Suppressor macrophage (primary cell): ENCODE measurements around the gene GARIN5A.
A peak's percentile ranks its signal among the peaks of the same experiment; 100 is the strongest.

Experiments
- DNase-seq, 4 experiments: peaks; one replicate each; pipeline ENCODE4 v3.0.0-alpha.2; 2020 to 2022
- total RNA-seq, 17 experiments: gene quantifications; one replicate each; lab custom pipeline; 2026; ENCODE audit warnings: mixed read lengths in 6 of 17, inconsistent platforms in 3 of 17; lab: John Stamatoyannopoulos, UW

Gene GARIN5A
- total RNA-seq = 0 to 1.5 (median 0.04) reads per million in 17 experiments

GRCh38 chr19:50476224-50476906 is at the start of gene GARIN5A, which contains the start of gene EMC10:
Gene GARIN5A (minus strand): TSS chr19:50476848. CDS start chr19:50476388, 460 bp downstream.
Gene EMC10 (plus strand): TSS chr19:50476507. CDS start chr19:50476545, 38 bp downstream.
- peak; percentile 93 to 96 (median 96) for DNase-seq

GRCh38 chr19:50522881-50523280 is 46.2 kb upstream of the GARIN5A start:
- no peak for DNase-seq

DNA sequence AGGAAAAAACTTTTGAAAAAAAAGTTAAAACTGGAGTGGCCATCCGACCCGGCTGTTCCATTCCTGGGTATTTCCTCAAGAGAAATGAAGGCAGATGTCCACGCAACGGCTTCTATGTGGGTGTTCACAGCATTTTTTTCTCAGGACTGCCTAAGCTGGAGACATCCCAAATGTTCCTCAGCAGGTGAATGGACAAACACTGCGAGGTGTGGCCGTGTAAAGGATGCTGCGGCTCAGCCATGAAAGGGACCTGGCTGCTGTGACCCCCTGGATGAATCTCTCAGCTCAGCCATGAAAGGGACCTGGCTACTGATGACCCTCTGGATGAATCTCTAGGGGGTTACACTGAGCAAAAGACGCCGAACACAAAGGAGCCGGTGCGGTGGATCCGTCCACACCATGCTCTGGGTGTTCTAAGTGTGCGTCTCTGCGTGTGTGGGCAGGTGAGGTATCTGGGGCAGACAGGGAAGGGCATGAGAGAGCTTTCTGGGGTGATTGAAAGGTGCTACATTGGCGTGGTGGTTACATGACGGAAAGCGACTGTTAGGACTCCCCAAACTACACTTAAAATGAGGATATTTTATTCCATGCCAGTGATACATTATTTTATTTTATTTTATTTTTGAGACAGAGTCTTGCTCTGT is 44.3 kb upstream of the GARIN5A start:
- no peak for DNase-seq

DNA sequence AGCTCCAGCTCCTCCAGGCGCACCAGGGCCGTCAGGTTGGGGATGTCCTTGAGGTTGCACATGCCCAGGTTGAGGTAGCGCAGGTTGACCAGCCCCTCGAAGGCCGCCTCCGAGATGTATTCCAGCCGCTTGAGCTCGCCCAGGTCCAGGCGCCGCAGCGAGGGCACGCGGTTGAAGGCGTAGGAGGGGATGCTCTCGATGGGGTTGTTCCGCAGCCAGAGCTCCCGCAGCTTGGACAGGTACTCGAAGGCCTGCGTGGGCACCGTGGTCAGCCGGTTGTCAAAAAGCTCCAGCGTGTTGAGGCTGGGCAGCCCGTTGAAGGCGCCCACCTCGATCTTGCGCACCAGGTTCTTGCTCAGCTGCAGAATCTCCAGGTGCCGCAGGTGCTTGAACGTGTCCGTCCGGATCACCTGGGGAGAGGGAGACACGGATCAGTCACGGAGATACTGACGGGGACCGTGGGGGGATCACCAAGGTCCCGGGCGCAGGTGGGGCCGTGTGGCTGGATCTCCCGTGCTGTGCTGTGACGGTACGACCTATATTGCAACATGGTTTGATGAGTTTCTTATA is 42.4 kb upstream of the GARIN5A start:
- no peak for DNase-seq

- no peak for DNase-seq
These were observed 41.7 kb upstream of the GARIN5A start for GRCh38 chr19:50518091-50519005.

DNA sequence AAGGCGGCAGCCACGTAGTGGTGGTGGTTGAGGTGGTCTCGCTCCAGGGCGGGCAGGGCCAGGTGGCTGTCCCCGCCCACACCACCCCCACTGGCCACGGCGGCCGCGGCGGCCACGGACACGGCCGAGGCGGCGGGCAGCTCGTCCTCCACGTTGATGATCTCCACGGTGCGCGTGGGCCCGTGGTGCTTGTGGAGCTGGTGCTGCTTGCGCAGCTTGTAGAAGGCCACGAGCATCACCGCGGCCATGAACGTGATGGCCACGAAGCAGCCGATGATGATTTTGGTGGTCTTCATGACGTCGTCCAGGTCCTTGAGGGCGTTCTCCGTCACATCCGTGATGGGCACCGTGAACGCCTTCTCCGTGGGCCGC is 41.0 kb upstream of the GARIN5A start:
- DNase-seq = no peak

DNA sequence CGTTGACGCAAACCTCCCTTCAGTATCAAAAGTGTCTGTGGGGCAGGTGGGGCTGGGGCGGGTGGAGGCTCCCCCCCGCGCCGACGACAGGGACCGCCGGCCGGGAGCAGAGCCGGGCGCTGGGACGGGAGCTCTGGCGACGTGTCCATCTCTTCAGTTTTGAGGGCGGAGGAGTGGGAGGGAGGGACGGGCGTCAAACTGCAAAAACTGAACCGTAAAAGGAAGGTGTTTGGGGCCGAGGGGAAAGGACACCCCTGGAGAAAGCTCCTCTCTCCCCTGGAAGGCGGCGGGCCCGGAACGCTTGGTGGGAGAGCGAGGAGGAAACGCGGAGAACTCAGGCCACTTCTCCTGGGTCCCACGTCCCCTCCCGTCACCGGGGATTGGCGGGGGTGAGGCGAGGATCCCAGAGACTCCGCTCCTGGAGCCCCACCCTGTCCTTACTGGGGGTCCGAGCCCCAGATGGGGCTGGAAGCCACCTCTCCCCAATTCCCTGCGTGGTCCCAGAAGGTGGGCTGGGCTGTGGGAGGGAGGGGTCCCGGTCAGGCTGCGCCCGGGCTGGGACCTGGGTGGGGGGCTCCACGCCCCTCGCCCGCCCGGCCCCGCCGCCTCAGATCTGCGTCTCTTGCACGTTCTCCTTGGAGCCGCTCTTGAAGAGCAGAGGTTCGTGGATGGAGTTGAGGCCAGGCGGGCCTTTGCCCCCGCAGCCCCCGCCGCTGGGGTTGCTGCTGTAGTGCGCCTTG is 40.5 kb upstream of the GARIN5A start:
- DNase-seq = no peak

- DNase-seq = no peak
These were observed 39.8 kb upstream of the GARIN5A start for GRCh38 chr19:50516456-50516855.

DNA sequence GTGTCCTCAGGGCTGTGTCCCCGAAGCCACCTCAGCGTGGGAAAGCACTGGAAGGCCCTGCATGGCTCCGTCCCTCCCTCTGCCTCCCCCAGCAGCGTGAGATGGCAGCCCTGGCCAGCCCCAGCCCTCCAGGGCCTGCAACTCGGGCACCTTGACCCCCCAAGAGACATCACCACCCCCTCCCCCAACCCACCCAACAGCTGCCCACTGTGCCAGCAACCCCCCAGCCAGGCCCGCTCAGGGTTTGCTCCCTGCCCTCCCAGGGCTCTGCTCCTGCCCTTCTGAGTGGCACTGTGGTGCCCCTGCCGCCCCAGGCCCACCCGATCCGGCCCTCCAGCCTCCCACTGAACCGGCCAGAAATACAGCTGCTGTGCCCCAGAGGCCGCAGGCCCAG is 38.5 kb upstream of the GARIN5A start:
- no peak for DNase-seq

GRCh38 chr19:50514346-50515167 is 37.9 kb upstream of the GARIN5A start:
- DNase-seq = no peak

- no peak for DNase-seq
These were observed 37.2 kb upstream of the GARIN5A start, which contains the start of gene ASPDH for GRCh38 chr19:50513746-50514345. Gene ASPDH (minus strand): TSS chr19:50513913. CDS start chr19:50513823, 90 bp downstream.

GRCh38 chr19:50512999-50513745 is 36.5 kb upstream of the GARIN5A start:
- no peak for DNase-seq

GRCh38 chr19:50512112-50512998 is 35.7 kb upstream of the GARIN5A start:
- DNase-seq = no peak

DNA sequence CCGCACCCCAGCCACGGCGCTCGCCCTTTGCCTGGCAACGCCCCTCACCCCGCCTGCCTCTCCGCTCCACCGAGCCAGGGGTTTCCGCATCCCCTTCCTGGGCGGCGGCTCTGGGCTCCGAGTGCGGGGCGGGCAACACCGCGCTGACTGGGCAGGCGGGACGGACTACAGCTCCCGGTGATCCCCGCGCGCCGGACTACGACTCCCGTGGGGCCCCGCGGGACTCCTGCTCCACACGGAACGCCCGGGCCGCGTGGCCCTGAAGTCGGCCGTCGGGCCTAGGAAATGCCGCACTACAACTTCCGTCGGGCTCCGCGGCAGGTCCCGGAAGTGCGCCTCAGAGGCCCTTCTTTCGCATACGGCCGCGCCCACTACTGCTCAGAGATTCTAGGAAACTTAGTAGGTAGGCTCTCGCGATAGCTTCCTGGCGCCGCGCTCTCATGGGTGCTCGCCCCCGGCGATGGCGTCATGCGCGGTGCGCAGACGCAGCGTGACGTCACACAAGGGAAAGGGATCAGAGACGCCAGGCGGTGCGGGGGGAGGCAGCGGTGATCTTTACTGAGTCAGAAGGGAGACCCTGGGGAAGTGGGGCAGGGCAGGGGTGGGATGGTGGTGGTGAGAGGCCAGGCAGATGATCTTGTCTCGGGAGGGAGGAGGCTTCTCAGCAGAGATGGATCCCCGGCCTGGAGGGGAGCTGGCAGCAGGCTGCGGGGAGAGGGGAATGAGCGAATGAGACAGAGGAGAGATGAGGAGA is 34.6 kb upstream of the GARIN5A start, which contains the start of gene JOSD2:
JOSD2 (minus strand) TSS at position 123 of the 754 bp plus-strand sequence. CDS start 760 bp downstream, outside the sequence.
- peak; percentile 99 to 100 (median 100) for DNase-seq

DNA sequence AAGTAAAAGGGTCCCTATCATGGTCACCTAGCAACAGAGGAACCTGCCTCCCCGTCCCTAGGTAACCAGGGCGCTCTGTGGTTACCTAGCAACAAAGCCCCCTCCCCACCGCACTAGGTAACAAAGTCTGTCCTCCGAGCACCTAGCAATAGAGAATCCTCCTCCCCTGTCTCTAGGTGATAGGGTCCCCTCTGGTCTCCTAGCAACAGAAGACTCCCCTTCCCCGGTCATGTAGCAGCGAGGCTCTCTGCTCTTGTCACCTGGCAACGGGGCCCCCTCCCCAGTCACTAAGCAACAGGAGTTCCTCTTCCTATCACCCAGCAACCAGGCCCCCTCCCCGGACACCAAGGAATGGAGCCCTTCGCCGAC is 34.0 kb upstream of the GARIN5A start:
- no peak for DNase-seq

GRCh38 chr19:50510121-50510670 is 33.5 kb upstream of the GARIN5A start:
- no peak for DNase-seq

DNA sequence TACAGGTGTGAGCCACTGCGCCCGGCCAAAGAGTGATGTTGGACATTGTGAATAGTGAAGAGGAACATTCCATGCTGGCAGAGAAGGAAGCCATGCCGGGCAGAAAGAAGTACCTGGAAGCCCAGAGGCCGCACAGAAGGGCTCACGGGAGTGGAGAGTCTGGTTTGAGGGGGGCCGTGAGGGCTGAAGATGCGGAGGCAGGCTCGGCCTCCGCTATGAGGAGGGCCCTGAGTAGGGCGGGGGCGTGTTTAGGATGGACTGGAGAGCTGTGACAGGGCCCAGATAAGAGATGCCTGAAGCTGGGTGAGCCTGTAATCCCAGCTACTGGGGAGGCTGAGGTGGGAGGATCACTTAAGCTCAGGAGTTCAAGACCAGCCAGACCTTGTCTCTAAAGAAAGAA is 32.7 kb upstream of the GARIN5A start:
- no peak for DNase-seq

DNA sequence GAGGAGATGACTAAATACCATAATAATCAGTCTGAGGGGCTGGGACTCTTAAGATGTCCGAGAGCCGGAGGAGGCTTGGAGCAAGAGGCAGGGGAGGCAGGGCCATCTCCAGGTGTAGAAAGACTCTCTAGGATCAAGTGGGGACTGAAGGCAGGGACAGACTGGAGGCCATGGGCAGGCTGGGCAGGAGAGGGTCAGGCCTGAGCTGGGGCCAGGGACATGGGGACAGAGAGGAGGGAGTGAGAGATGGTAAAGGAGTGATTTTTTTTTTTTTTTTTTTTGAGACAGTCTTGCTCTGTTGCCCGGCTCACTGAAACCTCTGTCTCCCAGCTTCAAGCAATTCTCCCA is 32.2 kb upstream of the GARIN5A start:
- no peak for DNase-seq
